ENCODE results near the gene AFF4.

Gene AFF4

GRCh38 chr5:132873119-132873929 lies 90.1 kb downstream of the AFF4 start, which contains the start of gene LEAP2:
Gene LEAP2 (plus strand): TSS chr5:132873668. CDS start chr5:132873695, 27 bp downstream.
- H3K4me1 ChIP-seq (ENCODE audit: low read length), result no peaks in the 10 kb centered on the region
- H3K27ac ChIP-seq (ENCODE audit: low read length), result no peak within 1 kb of the TSS
- H2AFZ ChIP-seq (ENCODE audit: low read depth, low read length), result no peak within 1 kb of the TSS
- no peaks in the 10 kb centered on the region for H3K27me3 ChIP-seq (ENCODE audit: low read depth, low read length)
- no peak within 1 kb of the TSS for H3K9ac ChIP-seq (ENCODE audit: low read length)
- no peak for TF ChIP-seq EZH2phosphoT487 (IDR thresholded peaks at IDR 0.05; ENCODE audit: low read depth)
- TF ChIP-seq CTCF (IDR thresholded peaks at IDR 0.05; ENCODE audit: low read depth, low read length), result no peak
- peaks cover 5% of the 10 kb centered on the region for H3K36me3 ChIP-seq (replicated peaks; ENCODE audit: low read depth, low read length)
- no peaks in the 10 kb centered on the region for H4K20me1 ChIP-seq (ENCODE audit: insufficient read depth, low read length)
- no peak within 1 kb of the TSS for H3K4me3 ChIP-seq (ENCODE audit: low read length)
- H3K79me2 ChIP-seq (ENCODE audit: low read length), result no peaks in the 10 kb centered on the region
- no peak within 1 kb of the TSS for H3K4me2 ChIP-seq (ENCODE audit: low read length)
- H3K9me3 ChIP-seq (ENCODE audit: insufficient read depth, low read length), result no peaks in the 10 kb centered on the region

- TF ChIP-seq EZH2phosphoT487 (IDR thresholded peaks at IDR 0.05; ENCODE audit: low read depth) (no peak), CTCF (IDR thresholded peaks at IDR 0.05; ENCODE audit: low read depth, low read length) (no peak)
- no peak overlapping the region for H3K27ac ChIP-seq (ENCODE audit: low read length)
- H3K79me2 ChIP-seq (ENCODE audit: low read length), result peaks cover 1% of the 10 kb centered on the region; the same call in 1 of the 2 replicates
- H3K36me3 ChIP-seq (replicated peaks; ENCODE audit: low read depth, low read length), result peaks cover 8% of the 10 kb centered on the region
- H3K9ac ChIP-seq (ENCODE audit: low read length), result no peak overlapping the region
- H4K20me1 ChIP-seq (ENCODE audit: insufficient read depth, low read length), result no peaks in the 10 kb centered on the region
- no peaks in the 10 kb centered on the region for H3K27me3 ChIP-seq (ENCODE audit: low read depth, low read length)
- no peak overlapping the region for H2AFZ ChIP-seq (ENCODE audit: low read depth, low read length)
- H3K4me3 ChIP-seq (ENCODE audit: low read length), result no peak overlapping the region
- no peak overlapping the region for H3K4me2 ChIP-seq (ENCODE audit: low read length)
- no peaks in the 10 kb centered on the region for H3K9me3 ChIP-seq (ENCODE audit: insufficient read depth, low read length)
- no peaks in the 10 kb centered on the region for H3K4me1 ChIP-seq (ENCODE audit: low read length)
Measured at GRCh38 chr5:132872788-132873118, 90.7 kb downstream of the AFF4 start.

- Histone ChIP-seq H3K27ac (ENCODE audit: low read length) (no peak overlapping the region), H3K79me2 (ENCODE audit: low read length) (peaks cover 12% of the 10 kb centered on the region), H3K9me3 (ENCODE audit: insufficient read depth, low read length) (no peaks in the 10 kb centered on the region), H2AFZ (ENCODE audit: low read depth, low read length) (no peak overlapping the region), H3K4me2 (ENCODE audit: low read length) (no peak overlapping the region), H3K4me3 (ENCODE audit: low read length) (no peak overlapping the region), H3K4me1 (ENCODE audit: low read length) (peaks cover 6% of the 10 kb centered on the region), H3K27me3 (ENCODE audit: low read depth, low read length) (no peaks in the 10 kb centered on the region), H4K20me1 (ENCODE audit: insufficient read depth, low read length) (no peaks in the 10 kb centered on the region), H3K36me3 (replicated peaks; ENCODE audit: low read depth, low read length) (peaks cover 8% of the 10 kb centered on the region), H3K9ac (ENCODE audit: low read length) (no peak overlapping the region)
- TF ChIP-seq EZH2phosphoT487 (IDR thresholded peaks at IDR 0.05; ENCODE audit: low read depth) (no peak), CTCF (IDR thresholded peaks at IDR 0.05; ENCODE audit: low read depth, low read length) (no peak)
Measured at GRCh38 chr5:132871459-132872284, 91.8 kb downstream of the AFF4 start.

GRCh38 chr5:132870801-132871200 lies 92.6 kb downstream of the AFF4 start:
- peaks cover 8% of the 10 kb centered on the region for H3K36me3 ChIP-seq (replicated peaks; ENCODE audit: low read depth, low read length)
- H2AFZ ChIP-seq (ENCODE audit: low read depth, low read length), result no peak overlapping the region
- no peak overlapping the region for H3K27ac ChIP-seq (ENCODE audit: low read length)

More at GRCh38 chr5:132870801-132871200, 92.6 kb downstream of the AFF4 start:
- Histone ChIP-seq H3K9ac (ENCODE audit: low read length) (no peak overlapping the region), H4K20me1 (ENCODE audit: insufficient read depth, low read length) (no peaks in the 10 kb centered on the region), H3K27me3 (ENCODE audit: low read depth, low read length) (no peaks in the 10 kb centered on the region), H3K79me2 (ENCODE audit: low read length) (peaks cover 18% of the 10 kb centered on the region), H3K4me3 (ENCODE audit: low read length) (no peak overlapping the region), H3K4me1 (ENCODE audit: low read length) (peaks cover 7% of the 10 kb centered on the region), H3K9me3 (ENCODE audit: insufficient read depth, low read length) (no peaks in the 10 kb centered on the region), H3K4me2 (ENCODE audit: low read length) (no peak overlapping the region)
- no peak for TF ChIP-seq EZH2phosphoT487 (IDR thresholded peaks at IDR 0.05; ENCODE audit: low read depth)
- TF ChIP-seq CTCF (IDR thresholded peaks at IDR 0.05; ENCODE audit: low read depth, low read length), result no peak
